GM19438 (cell line): Measurements from ENCODE around the gene KRTAP9-7.

Experiments
- ATAC-seq: cut with Tn5 transposase; IDR thresholded peaks from one replicate; pipeline ENCODE4 v1.9.1; 2021; ENCODE audit warnings: low read depth; ENCODE audit not compliant: unreplicated experiment

The KRTAP9-7 gene

DNA sequence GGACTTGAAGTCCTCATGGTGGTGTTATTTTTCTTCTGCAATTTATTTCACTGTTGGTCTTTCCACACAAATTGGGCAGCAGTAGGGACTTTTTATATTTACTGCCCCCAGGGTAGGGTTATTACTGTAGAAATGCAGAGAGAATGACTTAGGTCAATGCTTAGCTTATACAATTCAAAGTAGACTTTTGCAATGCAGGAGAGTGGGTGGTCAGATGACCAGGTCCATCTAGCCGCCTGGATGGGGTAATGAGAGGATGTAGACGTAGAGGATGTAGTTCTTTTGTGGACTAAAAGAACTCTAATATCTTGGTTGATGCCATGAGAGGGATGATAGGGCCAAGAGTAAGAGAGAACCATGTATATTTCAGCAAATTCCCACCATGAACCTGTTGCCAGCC, 42.7 kb downstream of the KRTAP9-7 start:
- ATAC-seq: no peak

DNA sequence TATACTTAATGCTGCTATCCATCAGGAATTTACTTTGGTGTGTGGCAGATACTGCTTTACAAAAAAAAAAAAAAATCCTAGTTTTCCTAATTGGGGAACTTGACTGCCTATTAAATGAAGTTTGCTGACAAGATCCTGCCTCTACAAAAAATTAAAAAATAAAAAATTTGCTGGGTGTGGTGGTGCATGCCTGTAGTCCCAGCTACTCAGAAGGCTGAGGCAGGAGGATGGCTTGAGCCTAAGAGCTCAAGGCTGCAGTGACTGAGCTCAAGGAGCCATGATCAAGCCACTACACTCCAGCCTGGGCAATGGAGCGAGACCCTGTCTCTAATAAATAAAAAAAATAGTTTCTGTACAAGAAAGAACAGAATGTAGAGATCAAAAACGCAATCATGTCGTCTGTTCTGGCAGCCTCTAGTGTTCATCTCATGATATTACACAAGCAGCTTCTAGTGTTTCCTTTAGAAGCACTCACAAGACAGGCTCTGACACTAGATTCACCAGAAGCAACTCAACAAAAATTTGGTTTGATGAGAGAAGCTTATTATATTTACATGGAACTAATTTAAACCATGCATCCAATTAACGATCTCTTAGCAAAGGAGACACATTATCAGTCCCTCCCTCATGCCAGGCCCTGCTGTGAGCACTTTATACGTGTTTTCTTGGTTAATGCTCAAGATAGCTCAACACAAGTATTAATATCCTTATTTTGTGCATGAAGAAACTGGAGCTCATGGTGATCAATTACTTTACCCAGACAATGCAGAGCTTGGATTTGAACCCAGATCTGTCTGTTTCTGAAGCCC, 46.8 kb downstream of the KRTAP9-7 start:
- ATAC-seq: no peak

DNA sequence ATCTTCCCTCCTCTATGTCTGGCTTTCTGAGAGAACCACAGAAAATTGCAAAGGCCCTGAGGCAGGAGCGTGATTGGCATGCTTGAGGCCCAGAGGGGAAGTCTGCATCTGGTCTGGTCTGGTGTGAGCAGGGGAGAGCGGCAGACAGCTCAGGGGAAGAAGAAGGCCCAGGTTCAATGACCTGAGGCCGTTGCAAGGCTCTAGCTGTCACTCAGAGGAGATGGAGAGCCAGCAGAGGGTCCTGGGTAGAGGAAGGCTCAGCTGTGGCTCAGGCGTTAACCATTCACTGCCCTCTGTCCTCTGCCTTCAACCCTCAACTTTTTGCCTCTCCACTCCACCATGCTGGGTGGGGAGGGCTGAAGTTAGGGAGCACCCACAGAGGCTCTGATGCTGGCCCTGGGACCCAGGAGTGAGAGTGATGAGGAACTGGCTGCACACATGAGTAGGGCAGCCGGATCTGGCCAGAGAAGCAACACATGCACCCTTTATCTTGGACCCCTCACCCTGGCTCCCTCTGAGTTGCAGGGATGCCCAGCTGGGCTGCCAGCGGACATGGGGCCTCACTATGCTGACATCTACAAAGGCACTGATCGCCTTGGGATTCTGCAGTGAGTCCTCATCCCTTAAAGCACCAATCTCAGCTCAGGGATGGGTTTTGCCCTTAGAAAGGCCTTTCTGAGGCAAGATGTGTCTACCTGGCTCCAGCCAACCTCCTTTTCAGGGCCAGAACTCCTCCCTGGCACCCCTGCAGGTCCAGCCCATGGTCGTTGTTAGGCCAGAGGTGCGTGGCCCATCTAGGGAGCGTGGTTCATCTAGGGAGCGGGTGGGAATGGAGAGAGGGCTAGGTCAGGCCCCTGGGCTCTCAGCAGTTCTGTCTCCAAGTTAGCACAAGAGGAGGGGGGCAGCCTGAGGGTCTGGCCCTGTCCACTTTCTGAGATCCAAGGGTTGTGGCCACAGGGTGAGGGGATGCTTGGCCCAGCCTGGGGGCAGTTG, 47.7 kb downstream of the KRTAP9-7 start:
- ATAC-seq: no peak

DNA sequence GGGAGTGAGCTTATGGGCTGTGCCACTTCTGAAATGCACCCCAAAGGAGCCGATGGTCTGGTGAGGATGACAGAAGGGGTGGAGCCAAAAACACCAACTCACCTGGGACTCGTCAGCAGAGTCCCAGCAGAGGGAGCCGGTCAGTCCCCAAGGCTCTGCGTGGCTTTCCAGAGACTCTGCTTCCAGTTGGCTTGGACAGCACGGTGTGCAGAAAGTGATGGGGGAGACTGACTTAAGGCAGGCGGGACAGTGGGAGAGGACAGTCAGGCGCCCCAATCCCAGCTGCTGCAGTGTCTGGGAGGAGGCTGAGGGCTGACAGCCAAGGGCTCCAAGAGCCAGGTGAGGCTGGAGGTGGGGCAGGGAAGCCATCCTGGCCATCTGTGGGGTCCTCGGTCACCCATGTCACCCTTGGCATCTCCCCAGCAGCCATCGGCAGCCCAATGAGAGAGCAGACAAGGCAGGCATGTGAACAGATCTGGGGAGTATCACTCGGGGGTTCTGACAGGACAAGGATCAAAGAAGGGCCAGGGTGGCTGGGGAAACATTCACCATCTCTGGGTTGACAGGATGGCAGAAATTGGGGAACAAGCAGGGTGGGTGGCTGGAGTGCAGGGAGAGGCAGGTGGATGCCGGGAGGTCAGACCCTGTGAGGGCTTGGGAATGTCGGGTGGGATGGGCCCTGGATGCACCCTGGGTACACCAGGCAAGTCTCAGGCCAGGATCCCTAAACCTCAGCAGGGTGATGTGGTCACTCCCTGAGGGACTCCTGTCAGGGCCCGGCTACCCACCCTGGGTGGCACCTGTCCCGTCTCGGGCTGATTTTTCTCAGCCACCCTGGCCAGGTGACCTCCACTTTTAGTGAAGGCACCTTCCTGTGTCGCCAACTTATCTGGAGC, 48.9 kb downstream of the KRTAP9-7 start:
- ATAC-seq: no peak

DNA sequence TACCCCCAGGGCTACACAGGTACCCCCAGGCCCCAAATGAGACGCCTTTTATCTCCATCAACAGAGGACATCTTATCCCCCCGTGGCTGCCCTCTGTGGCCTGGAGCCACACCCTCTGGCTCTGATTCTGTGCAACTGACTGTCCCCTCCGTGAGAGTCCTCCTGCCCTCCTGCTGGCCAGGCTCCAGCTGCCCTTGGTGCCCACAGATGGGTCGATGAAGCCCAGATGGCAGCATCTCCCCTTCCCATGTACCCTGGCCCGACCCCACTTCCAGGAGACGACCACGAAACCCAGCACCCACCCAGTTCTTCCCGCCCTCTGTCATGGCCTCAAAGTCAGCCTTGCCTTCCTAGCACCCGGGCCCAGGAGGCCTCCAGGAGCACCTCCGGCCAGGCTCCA, 49.6 kb downstream of the KRTAP9-7 start:
- no peak for ATAC-seq

DNA sequence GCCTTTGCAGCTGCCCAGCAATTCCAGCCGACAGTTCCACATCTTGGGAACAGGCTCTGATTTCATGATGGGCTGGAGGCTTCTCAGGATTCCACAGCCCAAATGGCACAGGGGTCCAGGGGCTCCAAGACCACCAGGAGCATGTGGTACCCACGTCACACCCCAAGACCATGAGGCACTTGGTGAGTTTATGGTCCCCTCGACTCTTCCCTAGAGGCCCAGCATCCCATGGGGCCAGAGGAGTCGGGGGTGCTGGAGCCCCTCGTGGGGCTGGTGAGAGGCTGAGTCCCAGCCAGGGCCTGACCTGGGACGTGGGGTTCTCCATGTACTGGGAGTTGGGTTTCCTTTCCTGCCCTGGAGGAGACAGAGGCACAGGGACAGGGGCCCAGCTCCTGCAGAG, 50.1 kb downstream of the KRTAP9-7 start:
- no peak for ATAC-seq
